Memory B cell (primary cell): ENCODE measurements around the gene APBA2.

Source experiments
- ATAC-seq: fragments of 150-1000 bp; cut with Tn5 transposase; 2 replicates; pipeline ENCODE4 v1.10.0; 2021; ENCODE audit warnings: low read depth, mild to moderate bottlenecking, moderate library complexity
- DNase-seq, 2 donors: peaks; one replicate each; pipeline ENCODE4 v3.0.0; 2022; ENCODE audit warnings: low spot score in 2 of 2
- H3K27ac Mint-ChIP-seq: one replicate; pipeline ENCODE4 v1.8.0; 2022; ENCODE audit warnings: mild to moderate bottlenecking, moderate library complexity, mixed read lengths
- H3K27me3 Mint-ChIP-seq: one replicate; pipeline ENCODE4 v1.8.0; 2022; ENCODE audit warnings: mixed read lengths
- H3K36me3 Mint-ChIP-seq: one replicate; pipeline ENCODE4 v1.8.0; 2022; ENCODE audit warnings: mild to moderate bottlenecking, mixed read lengths
- H3K4me1 Mint-ChIP-seq: one replicate; pipeline ENCODE4 v1.8.0; 2022; ENCODE audit warnings: mixed read lengths
- H3K4me3 Mint-ChIP-seq: one replicate; pipeline ENCODE4 v1.8.0; 2022; ENCODE audit warnings: mild to moderate bottlenecking, moderate library complexity, mixed read lengths
- H3K9me3 Mint-ChIP-seq: one replicate; pipeline ENCODE4 v1.8.0; 2022; ENCODE audit warnings: mixed read lengths

Gene APBA2

DNA sequence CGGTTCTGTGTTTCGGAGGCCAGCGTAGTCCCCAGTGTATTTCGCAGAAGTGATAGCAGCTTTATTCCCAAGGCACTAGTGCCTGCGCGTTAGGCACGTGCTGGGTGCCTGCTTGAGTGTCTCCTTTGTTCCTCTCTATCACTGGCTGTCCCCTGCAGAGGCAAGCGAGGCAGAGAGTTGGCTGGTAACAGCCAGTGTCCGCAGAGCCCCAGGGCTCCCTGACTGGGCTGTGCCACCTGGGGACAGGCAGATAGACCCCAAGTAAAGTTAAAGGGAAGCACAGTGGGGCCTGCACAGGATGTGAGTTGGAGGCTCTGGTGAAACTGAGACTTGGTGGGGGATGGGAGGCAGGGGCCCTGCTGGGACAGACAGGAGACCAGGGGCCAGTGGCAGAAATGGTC lies 50.7 kb downstream of the APBA2 start:
- no peak overlapping the region for H3K4me3 Mint-ChIP-seq
- H3K9me3 Mint-ChIP-seq, result peaks cover 2% of the 10 kb centered on the region
- no peak for DNase-seq
- H3K27me3 Mint-ChIP-seq, result peaks cover 3% of the 10 kb centered on the region
- H3K36me3 Mint-ChIP-seq, result no peaks in the 10 kb centered on the region
- no peak for ATAC-seq
- no peaks in the 10 kb centered on the region for H3K4me1 Mint-ChIP-seq
- H3K27ac Mint-ChIP-seq, result no peak overlapping the region

DNA sequence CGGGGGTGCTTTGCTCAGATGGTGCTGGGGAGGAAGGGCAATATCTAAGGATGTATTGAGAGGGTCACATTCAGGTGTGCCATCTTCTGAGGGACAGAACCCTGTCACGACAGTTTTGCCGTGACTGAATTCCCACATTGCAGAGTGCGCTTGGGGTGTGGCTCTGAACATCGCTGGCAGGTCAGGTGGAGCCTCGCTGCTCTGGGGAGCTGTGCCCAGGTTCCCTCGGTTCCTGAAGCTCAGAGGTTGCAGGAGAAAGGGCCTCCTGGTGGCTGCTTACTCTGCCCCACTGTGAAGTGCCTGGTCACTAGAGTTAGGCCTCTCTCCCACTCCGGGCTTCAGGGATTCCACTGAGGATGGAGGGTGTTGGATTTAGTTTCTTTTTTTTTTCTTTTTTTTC lies 51.5 kb downstream of the APBA2 start:
- H3K36me3 Mint-ChIP-seq, result no peaks in the 10 kb centered on the region
- no peaks in the 10 kb centered on the region for H3K4me1 Mint-ChIP-seq
- peaks cover 3% of the 10 kb centered on the region for H3K27me3 Mint-ChIP-seq
- no peak for DNase-seq
- no peak overlapping the region for H3K4me3 Mint-ChIP-seq
- no peak for ATAC-seq
- H3K27ac Mint-ChIP-seq, result no peak overlapping the region
- H3K9me3 Mint-ChIP-seq, result no peaks in the 10 kb centered on the region

DNA sequence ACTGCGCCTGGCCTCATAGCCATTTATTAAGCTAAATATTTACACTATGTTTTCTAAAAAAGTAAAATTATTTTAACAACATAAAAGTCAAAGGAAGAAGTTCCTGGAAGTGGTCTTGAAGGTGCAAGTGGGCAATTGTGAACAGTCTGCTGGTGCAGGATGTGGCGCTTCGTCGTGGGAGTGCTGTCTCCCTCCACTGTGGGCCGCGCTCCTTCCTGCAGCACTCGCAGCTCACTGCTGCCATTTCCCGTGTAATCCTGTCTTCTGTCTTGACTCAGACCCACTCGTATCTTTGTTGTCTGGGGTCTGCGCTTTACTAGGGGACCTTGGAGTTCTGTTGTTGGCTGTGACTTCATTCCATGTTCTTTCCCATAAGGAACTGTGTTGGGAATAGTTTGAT lies 56.3 kb downstream of the APBA2 start:
- Mint-ChIP-seq H3K27ac (no peak overlapping the region), H3K9me3 (no peaks in the 10 kb centered on the region), H3K27me3 (peaks cover 3% of the 10 kb centered on the region), H3K4me1 (no peaks in the 10 kb centered on the region), H3K4me3 (no peak overlapping the region), H3K36me3 (no peaks in the 10 kb centered on the region)
- DNase-seq, result no peak
- ATAC-seq, result no peak

DNA sequence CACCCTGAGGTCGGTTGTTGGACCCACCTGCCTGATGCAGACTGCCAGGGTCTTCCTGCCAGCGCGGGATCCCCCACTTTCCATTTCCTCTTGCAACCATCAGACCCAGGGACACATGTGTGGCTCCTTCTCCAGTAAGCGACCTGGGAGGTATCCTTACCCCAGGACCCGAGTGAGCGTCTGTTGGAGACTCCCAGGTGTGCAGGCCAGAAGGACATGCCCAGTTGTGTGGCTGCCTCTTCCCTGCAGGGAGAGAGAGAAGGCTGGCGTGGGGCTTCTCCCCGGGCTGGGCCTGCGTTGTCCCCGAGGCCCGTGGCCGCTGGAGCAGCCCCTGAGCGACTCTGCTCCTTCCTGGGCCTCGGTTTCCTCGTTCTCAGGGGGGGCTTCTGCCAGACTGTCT lies 56.8 kb downstream of the APBA2 start:
- Mint-ChIP-seq H3K4me3 (no peak overlapping the region), H3K27me3 (peaks cover 3% of the 10 kb centered on the region), H3K36me3 (no peaks in the 10 kb centered on the region), H3K4me1 (no peaks in the 10 kb centered on the region), H3K27ac (no peak overlapping the region), H3K9me3 (no peaks in the 10 kb centered on the region)
- DNase-seq (no peak), ATAC-seq (no peak)

DNA sequence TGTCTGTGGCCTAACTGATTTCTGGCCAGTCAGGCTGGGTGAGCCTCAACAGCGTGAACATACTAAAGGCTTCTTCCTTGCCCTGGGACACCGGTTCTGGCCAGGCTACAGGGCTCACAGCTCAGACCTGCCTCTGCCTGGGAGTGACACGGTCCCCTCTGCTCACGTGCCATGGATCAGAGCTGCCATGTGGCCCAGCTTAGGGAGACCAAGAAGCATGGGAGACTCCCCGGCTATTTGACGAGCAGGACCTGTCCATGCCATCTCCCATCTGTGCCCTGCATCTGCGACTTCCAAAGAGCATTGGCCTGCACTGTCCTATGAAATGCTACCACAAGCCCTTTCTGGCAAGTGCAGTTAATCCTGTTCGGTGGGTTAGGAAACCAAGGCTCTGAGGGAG lies 57.4 kb downstream of the APBA2 start:
- Mint-ChIP-seq H3K27me3 (peaks cover 3% of the 10 kb centered on the region), H3K4me3 (no peak overlapping the region), H3K36me3 (no peaks in the 10 kb centered on the region), H3K27ac (no peak overlapping the region), H3K9me3 (no peaks in the 10 kb centered on the region), H3K4me1 (no peaks in the 10 kb centered on the region)
- DNase-seq (no peak), ATAC-seq (no peak)

DNA sequence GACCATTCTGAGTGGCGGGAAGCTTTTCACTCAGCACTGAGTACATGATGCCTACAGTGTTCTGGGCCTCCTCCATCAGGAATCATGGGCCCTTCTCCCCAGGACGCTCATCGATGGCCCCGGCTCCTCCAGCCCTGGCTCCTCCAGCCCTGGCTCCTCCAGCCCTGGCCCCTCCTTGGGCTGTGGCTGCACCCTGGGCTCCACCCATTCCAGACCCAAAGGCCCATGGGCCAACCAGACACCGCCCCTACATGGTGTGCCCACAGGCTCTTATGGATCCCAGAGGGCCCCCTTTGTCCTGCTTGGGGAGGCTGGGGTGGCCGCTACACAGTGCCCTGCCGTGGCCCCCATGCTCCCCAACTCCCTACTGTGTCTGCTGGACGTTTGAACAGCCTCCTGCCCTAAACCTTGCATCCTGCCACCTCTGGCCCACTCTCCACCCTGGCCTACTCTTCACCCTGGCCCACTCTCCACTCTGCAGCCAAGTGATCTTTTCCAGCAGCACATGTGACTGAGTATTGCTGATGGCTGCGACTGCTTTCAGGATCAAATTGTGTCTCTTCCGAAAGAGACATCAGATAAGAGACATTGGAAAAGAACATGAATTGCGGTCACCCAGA lies 57.9 kb downstream of the APBA2 start:
- DNase-seq, result no peak
- Mint-ChIP-seq H3K27ac (no peak overlapping the region), H3K4me1 (peaks cover 3% of the 10 kb centered on the region), H3K36me3 (no peaks in the 10 kb centered on the region), H3K9me3 (no peaks in the 10 kb centered on the region), H3K27me3 (peaks cover 6% of the 10 kb centered on the region), H3K4me3 (no peak overlapping the region)
- ATAC-seq, result no peak

DNA sequence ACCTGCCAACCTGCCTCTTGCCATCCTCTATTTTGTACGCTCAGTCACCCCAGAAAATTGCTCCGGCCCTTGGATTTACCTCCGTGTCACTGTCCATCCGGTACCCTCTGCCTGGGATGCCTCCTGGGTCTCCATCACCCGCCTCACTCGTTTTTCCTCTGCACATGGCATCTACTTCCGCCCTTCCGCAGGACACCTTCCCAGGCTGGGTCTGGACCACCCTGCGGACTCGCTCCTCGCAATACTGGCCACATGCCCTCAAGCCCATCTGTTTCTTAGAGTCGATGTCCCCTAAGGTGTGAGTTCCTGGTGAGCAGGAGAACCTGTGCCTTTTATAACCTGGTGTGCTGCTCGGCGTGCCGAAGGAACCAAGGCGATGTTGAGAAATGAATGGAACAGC lies 58.5 kb downstream of the APBA2 start:
- Mint-ChIP-seq H3K36me3 (no peaks in the 10 kb centered on the region), H3K27ac (no peak overlapping the region), H3K4me1 (peaks cover 7% of the 10 kb centered on the region), H3K4me3 (no peak overlapping the region), H3K9me3 (no peaks in the 10 kb centered on the region), H3K27me3 (peaks cover 10% of the 10 kb centered on the region)
- DNase-seq (no peak), ATAC-seq (no peak)

DNA sequence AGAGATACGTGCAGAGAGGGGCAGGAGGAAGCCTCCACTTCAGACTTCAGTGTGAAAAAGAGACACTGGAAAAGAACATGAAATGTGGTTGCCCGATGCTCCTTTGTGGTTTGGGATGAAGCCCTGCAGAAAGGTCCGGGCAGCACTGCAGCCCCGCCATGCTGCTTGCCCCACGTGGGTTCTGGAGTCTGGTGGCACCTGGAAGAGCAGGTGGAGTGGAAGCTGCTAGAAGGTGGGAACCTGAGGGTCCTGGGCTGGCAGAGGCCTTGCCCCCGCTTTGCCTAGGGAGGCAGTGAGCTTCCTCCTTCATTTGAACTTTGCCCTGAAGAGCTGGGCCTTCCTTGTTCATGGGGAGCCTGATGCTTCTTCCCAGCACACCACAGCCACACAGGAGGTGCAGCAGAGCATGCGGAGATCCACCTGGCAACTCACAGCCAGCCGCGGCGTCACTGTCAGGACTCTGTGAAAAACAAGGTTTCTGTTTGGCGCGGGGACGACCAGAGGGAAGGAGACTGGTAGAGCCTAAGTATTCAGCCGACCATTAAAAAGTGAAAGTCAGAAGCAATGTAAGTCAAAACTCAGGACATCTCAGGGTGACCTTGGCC lies 59.0 kb downstream of the APBA2 start:
- Mint-ChIP-seq H3K27ac (no peak overlapping the region), H3K4me1 (peaks cover 7% of the 10 kb centered on the region)

DNA sequence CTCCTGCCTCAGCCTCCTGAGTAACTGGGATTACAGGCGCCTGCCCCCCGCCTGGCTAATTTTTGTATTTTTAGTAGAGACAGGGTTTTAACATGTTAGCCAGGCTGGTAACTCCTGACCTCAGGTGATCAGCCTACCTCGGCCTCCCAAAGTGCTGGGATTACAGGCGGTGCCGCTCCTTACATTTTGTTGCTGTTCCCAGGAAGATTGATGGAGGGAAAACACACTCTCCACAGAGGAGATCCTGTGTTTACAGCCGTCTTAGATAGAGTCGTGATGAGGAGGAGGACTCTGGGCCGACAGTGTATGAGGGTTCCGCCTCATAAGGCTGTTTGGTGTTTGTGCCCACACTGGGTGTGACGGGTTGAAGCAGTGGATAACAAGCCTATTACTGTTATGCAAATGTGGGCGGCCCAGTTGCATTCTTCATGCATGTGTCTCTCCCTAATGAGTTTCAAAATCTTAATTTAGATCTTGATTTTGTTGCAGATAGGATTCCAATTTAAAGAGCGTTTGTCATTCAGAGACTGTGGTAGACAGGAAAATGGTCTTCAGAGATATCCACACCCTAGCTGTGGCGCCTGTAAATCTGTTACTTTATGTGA lies 60.0 kb downstream of the APBA2 start:
- peaks cover 12% of the 10 kb centered on the region for H3K27me3 Mint-ChIP-seq
- H3K4me3 Mint-ChIP-seq, result no peak overlapping the region
- no peak overlapping the region for H3K27ac Mint-ChIP-seq
- no peaks in the 10 kb centered on the region for H3K9me3 Mint-ChIP-seq
- H3K4me1 Mint-ChIP-seq, result peaks cover 7% of the 10 kb centered on the region
- no peak for ATAC-seq
- no peak for DNase-seq
- no peaks in the 10 kb centered on the region for H3K36me3 Mint-ChIP-seq

More for the DNA sequence above, 59.0 kb downstream of the APBA2 start:
- H3K36me3 Mint-ChIP-seq, result no peaks in the 10 kb centered on the region
- no peak for ATAC-seq
- peaks cover 10% of the 10 kb centered on the region for H3K27me3 Mint-ChIP-seq
- no peak overlapping the region for H3K4me3 Mint-ChIP-seq
- DNase-seq, result no peak
- H3K9me3 Mint-ChIP-seq, result no peaks in the 10 kb centered on the region

DNA sequence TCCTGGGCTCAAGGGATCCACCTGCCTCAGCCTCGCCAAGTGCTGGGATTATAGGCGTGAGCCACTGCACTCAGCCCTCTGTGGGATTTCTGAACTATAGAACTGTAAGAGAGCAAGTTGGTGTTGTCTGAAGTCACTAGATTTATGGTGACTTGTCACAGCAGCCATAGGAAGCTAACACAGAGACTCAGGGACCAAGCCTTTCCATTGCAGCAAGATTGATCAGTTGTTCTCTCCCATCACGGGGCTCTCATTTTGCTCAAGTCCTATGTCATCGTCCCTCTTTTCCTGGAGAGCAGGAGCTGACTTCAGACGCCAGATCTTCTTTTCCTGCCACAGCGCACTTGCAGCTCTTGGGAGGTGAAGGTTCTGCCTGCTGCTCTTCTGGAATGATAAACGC lies 61.0 kb downstream of the APBA2 start:
- Mint-ChIP-seq H3K4me3 (no peak overlapping the region), H3K4me1 (peaks cover 7% of the 10 kb centered on the region), H3K27me3 (peaks cover 12% of the 10 kb centered on the region), H3K27ac (no peak overlapping the region), H3K36me3 (no peaks in the 10 kb centered on the region), H3K9me3 (no peaks in the 10 kb centered on the region)
- ATAC-seq (no peak), DNase-seq (no peak)

DNA sequence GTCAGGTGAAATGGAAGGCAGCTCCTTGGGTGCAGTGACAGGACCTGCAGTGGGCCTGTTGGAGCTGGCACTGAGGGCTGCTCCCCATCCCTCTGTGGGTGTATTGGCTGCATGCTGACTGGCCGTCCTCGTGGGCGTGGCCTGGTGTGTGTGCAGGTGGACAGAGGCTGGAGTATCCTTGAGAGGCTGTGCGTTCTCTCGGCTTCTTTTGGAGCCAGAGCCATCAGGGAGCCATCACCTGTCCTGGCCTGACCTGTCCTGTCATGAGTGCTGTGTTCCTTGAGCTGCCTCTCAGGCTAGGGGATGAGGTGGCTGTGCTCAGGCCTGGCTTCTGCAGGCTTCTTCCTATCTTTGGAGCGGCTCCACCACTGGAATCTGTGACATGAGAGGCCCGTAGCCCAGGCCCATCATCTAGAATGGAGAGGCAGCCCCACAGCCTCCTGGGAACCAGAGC lies 61.5 kb downstream of the APBA2 start:
- DNase-seq (no peak), ATAC-seq (no peak)
- Mint-ChIP-seq H3K4me3 (no peak overlapping the region), H3K27ac (no peak overlapping the region), H3K4me1 (peaks cover 7% of the 10 kb centered on the region), H3K36me3 (no peaks in the 10 kb centered on the region), H3K9me3 (no peaks in the 10 kb centered on the region), H3K27me3 (peaks cover 12% of the 10 kb centered on the region)

DNA sequence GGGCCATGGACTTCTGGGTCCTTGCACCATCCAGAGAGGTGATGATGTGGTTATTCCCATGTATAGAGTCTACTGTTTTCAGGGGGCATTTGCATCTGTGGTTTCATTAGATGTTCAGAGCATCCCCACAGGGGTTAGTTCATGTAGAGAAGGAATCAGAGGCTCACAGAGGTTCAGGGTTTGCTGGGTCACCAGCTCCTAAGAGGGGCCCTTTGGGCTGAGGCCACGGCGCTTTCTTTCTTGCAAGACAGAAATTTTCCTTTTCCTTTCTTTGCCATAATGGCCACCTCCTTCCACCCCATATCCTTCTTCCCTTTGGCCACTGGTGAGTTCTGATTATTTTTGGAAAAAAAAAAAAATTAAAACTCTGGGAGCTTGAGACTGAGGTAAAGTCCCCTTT lies 62.3 kb downstream of the APBA2 start:
- Mint-ChIP-seq H3K36me3 (no peaks in the 10 kb centered on the region), H3K27me3 (peaks cover 12% of the 10 kb centered on the region), H3K4me3 (no peak overlapping the region), H3K9me3 (no peaks in the 10 kb centered on the region), H3K27ac (no peak overlapping the region), H3K4me1 (peaks cover 7% of the 10 kb centered on the region)
- no peak for DNase-seq
- no peak for ATAC-seq

DNA sequence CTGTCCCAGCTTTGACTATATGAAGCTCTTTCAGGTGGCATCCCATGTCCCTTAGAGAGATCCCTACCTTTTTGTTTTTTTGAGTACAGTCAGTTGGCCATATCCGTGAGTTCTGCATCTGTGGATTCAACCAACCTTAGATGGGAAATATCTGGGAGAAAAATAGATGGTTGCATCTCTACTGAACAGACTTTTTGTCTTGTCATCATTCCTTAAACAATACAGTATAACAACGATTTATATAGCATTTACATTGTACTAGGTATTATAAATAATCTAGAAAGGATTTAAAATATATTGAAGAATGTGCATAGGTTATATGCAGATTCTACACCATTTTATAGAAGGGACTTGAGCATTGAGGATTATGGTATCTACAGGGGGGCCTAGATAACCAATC lies 65.1 kb downstream of the APBA2 start:
- peaks cover 7% of the 10 kb centered on the region for H3K4me1 Mint-ChIP-seq
- ATAC-seq, result no peak
- DNase-seq, result no peak
- no peak overlapping the region for H3K4me3 Mint-ChIP-seq
- H3K9me3 Mint-ChIP-seq, result no peaks in the 10 kb centered on the region
- H3K36me3 Mint-ChIP-seq, result no peaks in the 10 kb centered on the region
- no peak overlapping the region for H3K27ac Mint-ChIP-seq
- H3K27me3 Mint-ChIP-seq, result peaks cover 11% of the 10 kb centered on the region

DNA sequence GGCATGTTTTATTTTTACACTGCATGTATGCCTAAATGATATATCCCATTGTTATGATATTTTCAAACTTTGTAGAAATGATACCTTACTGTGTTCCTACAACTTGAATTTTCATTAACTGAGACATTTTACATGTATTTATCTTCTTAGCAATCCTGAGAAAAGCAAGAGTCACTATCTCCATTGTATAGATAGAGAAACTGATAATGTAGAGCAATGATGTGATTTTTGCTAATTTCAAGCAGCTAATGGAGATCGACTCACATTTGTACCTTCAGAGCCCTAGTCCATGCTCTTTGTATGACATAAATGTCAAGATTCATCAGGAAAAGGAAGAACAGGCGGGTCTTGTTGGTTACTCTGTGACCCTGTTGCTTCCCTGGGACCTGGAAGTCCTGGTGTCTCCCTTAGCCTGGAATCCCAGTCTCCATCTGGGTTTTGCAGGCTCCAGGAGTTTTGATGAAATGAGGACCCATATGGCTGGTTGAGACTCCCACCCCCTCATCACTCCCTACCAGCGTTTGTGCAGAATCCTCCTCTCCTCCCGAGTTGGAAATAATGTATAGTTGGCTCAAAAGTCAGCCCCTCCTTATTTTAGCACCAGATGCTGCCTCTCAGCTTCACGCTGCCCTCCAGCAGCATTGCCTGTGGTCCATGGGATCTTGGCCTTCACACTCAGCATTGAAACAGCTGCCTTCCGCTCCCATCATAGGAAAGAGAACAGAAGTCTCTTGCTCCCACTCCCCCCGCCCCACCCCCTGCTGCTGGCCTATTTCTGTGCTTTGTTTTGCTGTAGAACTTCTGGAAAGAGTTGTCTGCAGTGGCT lies 67.1 kb downstream of the APBA2 start:
- Mint-ChIP-seq H3K36me3 (no peaks in the 10 kb centered on the region), H3K9me3 (no peaks in the 10 kb centered on the region), H3K27ac (no peak overlapping the region), H3K4me3 (no peak overlapping the region), H3K4me1 (peaks cover 7% of the 10 kb centered on the region), H3K27me3 (peaks cover 14% of the 10 kb centered on the region)
- no peak for ATAC-seq
- no peak for DNase-seq
